Activated CD4-positive, alpha-beta memory T cell treated with anti-CD3 and anti-CD28 coated beads, Interleukin-2, amount 10 ng/mL, durations not matched to agents 7 days and 5 days (primary cell): ENCODE results near the gene ARL8B. TPM values are rescaled to one million over a fixed set of nuclear protein-coding genes. Genes with fewer than 3 reads are reported as not detected.

ENCODE experiments used
- CTCF ChIA-PET: fragments of 350-600 bp; sonication (Branson Sonifier 250); formaldehyde crosslinking; loops from one replicate; lab custom pipeline; 2021; ENCODE audit warnings: antibody characterized with exemption, inconsistent platforms; lab: Charles Lee
- POLR2A ChIA-PET: fragments of 350-600 bp; sonication (Branson Sonifier 250); formaldehyde crosslinking; loops from one replicate; lab custom pipeline; 2021; ENCODE audit warnings: antibody characterized with exemption; lab: Charles Lee
- DNase-seq: peaks from one replicate; pipeline ENCODE4 v3.0.0-alpha.2; 2020
- H3K27ac Mint-ChIP-seq: one replicate; pipeline ENCODE4 v1.8.0; 2021; ENCODE audit warnings: mild to moderate bottlenecking, mixed read lengths
- H3K27me3 Mint-ChIP-seq: one replicate; pipeline ENCODE4 v1.8.0; 2021; ENCODE audit warnings: mixed read lengths
- H3K36me3 Mint-ChIP-seq: one replicate; pipeline ENCODE4 v1.8.0; 2021; ENCODE audit warnings: low read depth, mixed read lengths
- H3K4me1 Mint-ChIP-seq: one replicate; pipeline ENCODE4 v1.8.0; 2021; ENCODE audit warnings: mixed read lengths
- H3K4me3 Mint-ChIP-seq: one replicate; pipeline ENCODE4 v1.8.0; 2021; ENCODE audit warnings: mild to moderate bottlenecking, mixed read lengths
- H3K9me3 Mint-ChIP-seq: one replicate; pipeline ENCODE4 v1.8.0; 2021; ENCODE audit warnings: mixed read lengths
- total RNA-seq, 2 experiments: library from RNA; stranded (reverse); gene quantifications; one replicate each; pipeline ENCODE4 v1.2.3, GENCODE V29; 2021

Gene ARL8B
- total RNA-seq, 2 experiments from 2014 or later: 38.2 to 45.7 TPM

DNA sequence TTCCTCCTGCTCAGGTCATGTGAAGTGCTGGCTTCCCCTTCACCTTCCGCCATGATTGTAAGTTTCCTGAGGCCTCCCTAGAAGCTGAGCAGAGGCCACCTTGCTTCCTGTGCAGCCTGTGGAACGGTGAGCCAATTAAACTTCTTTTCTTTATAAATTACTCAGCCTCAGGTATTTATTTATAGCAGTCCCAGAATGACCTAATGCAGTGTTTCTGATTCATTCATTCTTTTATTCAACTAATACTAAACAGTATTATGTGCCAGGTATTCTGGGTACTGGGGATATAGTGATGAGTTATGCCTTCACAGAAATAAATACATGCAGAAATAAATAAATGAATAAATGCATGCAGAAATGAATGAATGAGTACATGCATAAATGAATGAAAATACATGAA, 107.3 kb downstream of the ARL8B start:
- Mint-ChIP-seq H3K27ac (no peak overlapping the region), H3K36me3 (no peaks in the 10 kb centered on the region), H3K9me3 (no peaks in the 10 kb centered on the region), H3K4me3 (no peak overlapping the region), H3K27me3 (peaks cover 8% of the 10 kb centered on the region), H3K4me1 (peaks cover 3% of the 10 kb centered on the region)
- CTCF ChIA-PET: no interaction called here
- POLR2A ChIA-PET: no interaction called here
- DNase-seq: no peak

Other genes with a start within 250 kb of the ARL8B start
- gene BHLHE40, start 142.9 kb upstream of the ARL8B start, total RNA-seq: 100 to 1,000 TPM; 316 to 318 TPM
- 100 to 1,000 TPM; 148 to 150 TPM for gene EDEM1, start 65.4 kb downstream of the ARL8B start, total RNA-seq